Measurements from ENCODE around the gene GPR27.

The GPR27 gene

GRCh38 chr3:71786551-71786950, 32.9 kb downstream of the GPR27 start:
- no peak for DNase-seq

GRCh38 chr3:71787851-71788405, 34.3 kb downstream of the GPR27 start:
- no peak for DNase-seq

- no peak for DNase-seq
These were observed 36.3 kb downstream of the GPR27 start for GRCh38 chr3:71789922-71790321.

GRCh38 chr3:71791634-71792033, 38.0 kb downstream of the GPR27 start:
- no peak for DNase-seq

- no peak for DNase-seq
These were observed 42.6 kb downstream of the GPR27 start for GRCh38 chr3:71796290-71796689.

GRCh38 chr3:71797455-71797854, 43.8 kb downstream of the GPR27 start:
- DNase-seq: no peak

- no peak for DNase-seq
These were observed 46.4 kb downstream of the GPR27 start for GRCh38 chr3:71800023-71800422.

GRCh38 chr3:71801986-71802385, 48.3 kb downstream of the GPR27 start:
- DNase-seq: no peak

GRCh38 chr3:71803248-71803647, 49.6 kb downstream of the GPR27 start:
- no peak for DNase-seq

- DNase-seq: no peak
These were observed 51.5 kb downstream of the GPR27 start for GRCh38 chr3:71805199-71805598.

GRCh38 chr3:71805691-71806090, 52.0 kb downstream of the GPR27 start:
- no peak for DNase-seq

Data from activated naive CD4-positive, alpha-beta T cell treated with Interleukin-2 at 50 U/mL for 16 hours (primary cell).